IPS-NIHi7 (cell line): Measurements from ENCODE around the gene KRT16.
"Not testable (repeated sequence)": the region's sequence is repeated elsewhere in the genome, so short reads cannot be mapped to it uniquely, and the experiment has no call there.

Experiments used
- DNase-seq: peaks from one replicate; pipeline ENCODE4 v3.0.0; 2012; ENCODE audit warnings: mixed read lengths; ENCODE audit errors: extremely low spot score

KRT16 gene

DNA sequence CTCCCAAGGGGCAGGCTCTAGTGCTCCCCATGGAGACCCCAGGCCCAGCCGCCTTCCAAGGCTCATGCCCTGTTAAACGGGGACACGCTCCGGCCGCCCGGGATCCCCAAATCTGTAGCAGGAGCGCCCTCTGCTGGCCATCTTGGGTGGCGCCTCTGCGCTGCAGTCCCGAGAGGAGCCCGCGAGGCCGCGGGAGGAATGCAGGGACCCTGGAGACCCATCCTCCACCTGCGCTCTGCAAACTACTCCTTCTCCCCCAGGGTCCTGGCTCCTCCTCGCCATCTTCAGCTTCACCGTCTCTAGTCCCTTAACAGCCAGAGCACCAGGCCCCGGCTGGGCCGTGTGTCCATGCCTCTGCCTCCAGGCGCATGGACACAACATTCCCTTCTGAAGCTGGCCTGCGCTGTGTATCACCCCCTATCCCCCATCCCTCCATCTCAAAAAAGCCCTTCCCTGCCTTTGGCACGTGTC lies 35.4 kb upstream of the KRT16 start:
- peak; percentile 95 for DNase-seq

GRCh38 chr17:41647038-41647813 lies 34.7 kb upstream of the KRT16 start:
- no peak for DNase-seq

GRCh38 chr17:41642252-41643156 lies 29.9 kb upstream of the KRT16 start:
- DNase-seq, result no peak

DNA sequence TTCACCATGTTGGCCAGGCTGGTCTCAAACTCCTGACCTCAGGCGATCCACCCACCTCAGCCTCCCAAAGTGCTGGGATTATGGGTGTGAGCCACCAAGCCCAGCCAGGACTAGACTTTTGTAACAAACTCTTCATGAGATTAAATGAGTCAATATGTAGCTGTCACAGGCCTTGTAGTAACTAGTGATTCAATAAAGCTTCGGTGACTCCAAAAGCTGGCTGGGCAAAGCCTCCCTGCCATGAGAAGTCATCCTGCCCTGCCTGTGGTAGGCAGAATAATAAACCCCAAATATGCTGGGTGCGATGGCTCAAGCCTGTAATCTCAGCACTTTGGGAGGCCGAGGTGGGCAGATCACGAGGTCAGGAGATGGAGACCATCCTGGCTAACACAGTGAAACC lies 28.0 kb upstream of the KRT16 start:
- DNase-seq, result not testable (repeated sequence)

DNA sequence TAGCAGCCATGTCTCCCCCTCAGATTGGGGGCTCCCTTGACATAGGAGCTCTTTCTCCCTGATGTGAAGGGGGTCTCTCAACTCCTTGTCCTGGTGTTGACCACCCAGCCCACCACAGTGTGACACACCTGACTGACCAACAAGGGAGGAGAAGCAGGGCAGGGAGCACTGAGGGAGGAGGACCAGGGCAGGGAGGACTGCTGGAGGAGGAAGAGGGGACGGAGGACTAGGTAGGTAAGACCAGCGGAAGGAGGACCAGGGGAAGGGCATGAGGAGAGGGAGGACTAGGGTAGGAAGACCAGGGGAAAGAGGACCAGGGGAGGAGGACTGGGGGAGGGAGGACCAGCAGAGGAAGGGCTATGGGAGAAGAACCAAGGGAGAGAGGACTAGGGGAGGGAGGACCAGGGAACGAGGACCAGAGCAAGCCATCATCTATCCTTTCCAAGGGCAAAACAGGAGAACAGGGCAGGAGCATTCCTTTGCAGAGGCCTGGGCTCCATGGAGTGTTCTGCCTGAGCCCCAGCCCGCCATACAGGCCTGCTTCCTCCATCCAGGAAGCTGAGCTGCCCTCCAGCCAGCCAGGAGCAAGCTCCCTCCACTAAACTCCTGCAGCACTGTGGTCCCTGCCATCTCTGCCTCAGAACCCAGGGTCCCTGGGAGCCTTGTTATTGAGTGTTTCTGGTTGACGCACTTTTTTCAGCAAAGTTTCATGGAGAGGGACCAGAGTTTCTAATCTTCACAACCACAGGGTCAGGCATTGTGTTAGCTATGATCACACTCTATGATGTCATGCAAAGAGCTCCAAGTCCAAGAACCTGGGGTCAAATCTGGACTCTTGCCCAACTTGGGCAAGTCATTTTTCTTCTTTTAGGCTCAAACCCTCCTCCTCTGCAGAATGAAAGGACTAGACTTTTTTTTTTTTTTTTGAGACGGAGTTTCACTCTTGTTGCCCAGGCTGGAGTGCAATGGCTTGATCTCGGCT lies 27.2 kb upstream of the KRT16 start:
- no peak for DNase-seq

DNA sequence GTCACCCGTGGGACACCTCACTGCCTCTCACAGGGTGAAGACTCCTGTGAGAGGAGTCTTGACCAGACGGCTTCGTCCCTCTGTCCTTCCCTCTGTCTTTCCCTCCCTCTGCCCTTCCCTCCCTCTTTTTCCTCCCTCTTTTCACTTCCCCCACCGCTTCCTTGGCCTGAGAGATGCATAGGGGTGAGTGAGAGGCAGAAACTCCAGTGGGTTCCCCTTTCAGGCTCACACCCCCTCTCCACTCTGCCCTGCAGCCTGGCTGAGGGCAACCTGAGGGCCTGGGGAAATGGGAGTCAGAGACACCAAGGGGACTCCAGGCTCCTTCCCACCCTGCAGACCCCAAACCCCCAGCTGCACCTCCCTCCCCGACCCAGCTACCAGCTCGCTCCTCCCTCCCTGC lies 26.4 kb upstream of the KRT16 start:
- DNase-seq, result no peak

- no peak for DNase-seq
Measured at GRCh38 chr17:41638194-41638593, 25.6 kb upstream of the KRT16 start.

DNA sequence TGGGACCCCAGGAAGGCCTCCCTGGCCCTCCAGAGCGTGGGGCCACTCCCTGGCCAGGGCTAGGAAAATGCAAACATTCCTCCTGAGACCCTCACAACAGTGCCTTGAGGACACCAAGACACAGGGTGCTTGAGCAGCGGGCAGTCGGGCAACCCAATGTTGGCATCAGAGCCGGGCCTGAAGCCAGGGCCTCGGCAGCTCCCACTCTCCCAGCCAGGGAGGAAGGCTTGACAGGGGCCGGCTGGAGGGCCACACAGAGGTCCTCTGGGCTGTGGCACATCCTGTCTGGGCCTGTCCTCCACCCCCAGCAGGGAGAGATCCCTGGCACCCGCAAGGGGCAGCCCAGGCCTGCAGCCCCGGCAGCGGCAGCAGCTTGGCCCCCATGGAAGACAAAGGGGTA lies 24.1 kb upstream of the KRT16 start:
- no peak for DNase-seq

DNA sequence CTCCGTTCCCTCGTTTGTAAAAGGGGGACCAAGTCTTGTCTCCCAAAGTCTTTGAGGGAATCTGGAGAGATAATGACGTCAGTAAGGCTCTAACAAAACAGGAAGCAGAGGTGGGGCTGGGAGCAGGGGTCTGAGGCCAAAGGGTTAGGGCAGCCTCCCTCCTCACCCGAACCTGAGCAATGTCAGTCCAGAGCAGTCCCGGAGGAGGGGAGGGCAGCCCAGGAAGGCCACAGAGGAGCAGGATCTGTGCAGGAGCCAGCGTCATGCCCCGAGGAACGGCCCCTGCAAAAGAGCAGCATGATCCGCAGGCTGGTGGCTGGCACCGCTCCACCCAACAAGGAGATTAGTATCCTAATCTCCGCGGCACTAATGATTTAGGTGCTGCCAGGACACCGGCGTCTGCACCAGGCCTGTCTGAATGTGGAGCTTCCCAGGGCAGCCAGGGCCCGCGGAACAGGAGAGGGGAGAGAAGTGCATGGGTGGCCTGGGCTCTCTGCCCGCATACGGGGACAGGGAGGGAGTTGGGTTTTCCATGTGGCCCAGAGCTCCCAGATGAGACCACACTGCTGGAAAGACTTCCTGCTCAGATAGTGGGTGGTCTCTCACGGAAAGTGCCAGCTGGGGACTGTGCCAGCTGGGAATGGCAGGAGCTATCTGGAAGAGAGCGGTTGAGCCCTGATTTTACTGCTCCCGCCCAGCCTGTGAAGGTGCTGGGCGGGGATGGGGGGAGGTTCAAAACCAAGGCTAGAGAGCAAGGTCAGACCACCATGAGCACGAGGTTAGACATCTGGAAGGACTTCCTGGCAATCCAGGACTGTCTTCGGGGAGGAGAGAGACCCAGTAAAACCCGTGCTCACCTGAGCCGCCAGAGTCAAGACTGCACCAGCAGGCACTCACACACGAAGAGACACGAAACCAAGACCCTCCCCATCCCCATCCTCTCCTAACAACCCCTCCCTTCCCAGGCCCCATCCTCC lies 22.8 kb upstream of the KRT16 start:
- no peak for DNase-seq

- DNase-seq, result no peak
Measured at GRCh38 chr17:41634639-41635038, 22.1 kb upstream of the KRT16 start.

DNA sequence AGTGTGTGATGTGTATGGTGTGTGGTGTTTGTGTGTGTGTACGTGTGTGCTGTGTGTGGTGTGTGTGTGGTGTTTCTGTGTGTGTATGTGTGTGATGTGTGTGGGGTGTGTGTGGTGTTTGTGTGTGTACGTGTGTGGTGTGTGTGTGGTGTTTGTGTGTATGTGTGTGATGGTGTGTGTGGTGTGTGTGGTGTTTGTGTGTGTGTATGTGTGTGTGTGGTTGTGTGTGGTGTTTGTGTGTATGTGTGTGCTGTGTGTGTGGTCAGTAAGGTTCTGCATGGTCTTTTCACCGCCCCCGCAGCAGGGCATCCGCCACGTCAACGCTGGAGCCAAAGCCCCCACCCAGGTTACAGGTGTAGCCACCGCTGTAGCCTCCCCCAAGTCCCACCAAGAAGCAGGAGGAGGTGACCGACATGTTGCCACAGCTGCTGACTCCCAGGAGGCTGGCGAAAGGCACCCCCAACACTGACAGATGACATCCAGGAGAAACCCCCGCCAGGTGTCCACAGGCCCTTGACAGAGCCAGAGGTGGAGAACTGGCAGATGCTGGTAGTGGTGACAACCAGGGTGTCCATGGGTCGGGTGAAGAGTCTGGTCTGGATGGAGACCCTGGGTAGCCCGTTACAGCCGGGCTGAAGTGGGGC lies 21.1 kb upstream of the KRT16 start:
- DNase-seq, result no peak

DNA sequence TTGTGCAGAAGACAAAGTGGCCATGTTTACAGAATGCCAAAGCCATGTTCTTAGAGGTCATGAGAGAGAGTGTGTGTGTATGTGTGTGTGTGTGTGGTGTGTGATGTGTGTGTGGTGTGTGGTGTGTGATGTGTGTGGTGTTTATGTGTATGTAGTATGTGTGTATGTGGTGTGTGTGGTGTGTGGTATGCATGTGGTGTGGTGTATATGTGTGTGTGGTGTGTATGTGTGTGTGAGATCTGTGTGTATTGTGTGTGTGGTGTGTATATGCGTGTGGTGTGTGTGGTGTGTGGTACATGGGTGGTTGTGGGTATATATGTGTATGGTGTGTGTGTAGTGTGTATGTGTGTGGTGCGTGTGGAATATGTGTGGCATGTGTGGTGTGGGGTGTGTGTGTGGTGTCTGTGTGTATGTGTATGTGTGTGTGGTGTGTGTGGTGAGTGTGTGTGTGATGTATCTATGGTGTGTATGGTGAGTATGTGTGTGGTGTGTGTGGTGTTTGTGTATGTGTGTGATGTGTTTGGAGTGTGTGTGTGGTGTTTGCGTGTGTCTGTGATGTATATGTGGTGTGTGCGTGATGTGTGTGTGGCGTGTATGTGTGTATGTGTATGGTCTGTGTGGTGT lies 20.0 kb upstream of the KRT16 start:
- no peak for DNase-seq

- DNase-seq, result no peak
Measured at GRCh38 chr17:41631898-41632285, 19.3 kb upstream of the KRT16 start.

- no peak for DNase-seq
Measured at GRCh38 chr17:41631025-41631897, 18.7 kb upstream of the KRT16 start.

DNA sequence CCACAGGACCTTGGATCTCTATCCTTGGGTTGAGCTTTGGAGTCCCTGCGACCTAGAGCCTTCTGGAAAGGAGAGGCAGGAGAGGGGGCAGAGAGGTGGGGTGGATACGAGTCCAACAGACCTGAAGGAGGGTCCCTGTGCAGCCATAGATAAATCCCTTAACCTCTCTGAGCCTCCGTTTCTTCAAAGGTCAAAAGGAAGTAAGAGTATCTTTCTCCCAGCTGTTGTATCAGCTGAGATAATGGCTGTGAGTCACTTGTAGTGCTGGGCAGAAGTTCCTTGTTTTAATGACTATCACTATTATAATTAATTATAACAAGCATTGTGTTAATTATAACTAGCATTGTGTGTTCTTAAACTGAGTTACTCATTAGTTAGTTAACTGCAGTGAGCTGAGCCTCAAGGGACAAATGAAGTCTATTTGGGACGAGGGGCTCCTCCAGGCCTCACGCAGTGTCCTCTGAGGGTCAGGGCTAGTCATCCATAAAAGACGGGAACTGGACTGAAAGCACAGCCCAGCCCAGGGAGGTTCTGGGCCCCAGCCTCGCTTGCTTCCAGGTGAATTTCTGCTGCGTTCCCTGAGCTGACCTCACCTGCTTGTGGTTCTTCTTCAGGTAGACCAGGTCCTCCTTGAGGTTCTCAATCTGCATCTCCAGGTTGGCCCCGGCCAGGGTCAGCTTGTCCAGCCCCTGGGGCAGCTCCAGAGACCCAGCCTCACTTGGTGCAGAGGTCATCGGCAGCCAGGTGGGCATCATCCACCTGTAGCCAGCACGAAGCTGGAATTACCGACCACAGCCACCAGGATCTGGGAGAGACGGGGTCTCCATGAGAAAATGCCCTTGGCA lies 17.5 kb upstream of the KRT16 start:
- DNase-seq, result no peak

GRCh38 chr17:41629316-41629715 lies 16.7 kb upstream of the KRT16 start:
- DNase-seq, result no peak

DNA sequence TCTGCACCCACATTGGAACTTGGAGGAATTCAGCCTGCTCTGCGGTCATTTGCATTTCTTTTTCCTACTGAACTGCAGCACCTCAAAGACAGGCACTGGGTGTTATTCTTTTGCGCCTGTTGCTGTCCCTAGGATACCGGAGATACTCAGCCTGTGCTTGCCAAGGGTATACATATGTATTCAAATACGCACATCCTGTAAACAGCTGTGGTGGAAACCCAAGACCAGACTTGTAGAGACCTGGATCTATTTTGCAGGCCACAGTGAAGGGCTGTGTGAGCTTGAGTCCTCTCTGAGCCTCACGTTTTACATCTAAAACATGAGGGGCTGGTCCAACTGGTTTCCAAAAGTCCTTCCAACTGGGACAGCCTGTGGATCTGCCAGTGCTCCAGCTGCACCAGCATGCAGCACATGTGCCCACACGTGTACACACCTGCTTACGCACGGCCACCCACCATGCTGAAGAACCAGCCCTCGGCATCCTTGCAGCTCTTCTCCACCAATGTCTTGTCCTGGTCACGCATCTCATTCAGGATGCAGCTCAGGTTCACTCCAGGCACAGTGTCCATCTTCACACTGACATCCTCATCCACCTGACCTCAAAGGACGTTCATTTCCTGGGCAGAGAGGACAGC lies 16.2 kb upstream of the KRT16 start:
- not testable (repeated sequence) for DNase-seq
